HEK293T (cell line): ENCODE measurements around the gene MARCHF5.

Source experiments
- FOXK2 ChIP-seq: fragments of 450-650 bp; IDR thresholded peaks from 2 replicates; pipeline ENCODE4 v1.6.1; 2016; ENCODE audit warnings: mild to moderate bottlenecking
- FOXM1 ChIP-seq: fragments of 450-650 bp; IDR thresholded peaks from 2 replicates; pipeline ENCODE4 v1.6.1; 2017; ENCODE audit warnings: mild to moderate bottlenecking, borderline replicate concordance
- L3MBTL2 ChIP-seq: fragments of 450-650 bp; conservative IDR thresholded peaks from 2 replicates; pipeline ENCODE4 v1.6.1; 2016; ENCODE audit warnings: mild to moderate bottlenecking
- TARDBP ChIP-seq: fragments of 450-650 bp; IDR thresholded peaks from 2 replicates; pipeline ENCODE4 v1.6.1; 2016

DNA sequence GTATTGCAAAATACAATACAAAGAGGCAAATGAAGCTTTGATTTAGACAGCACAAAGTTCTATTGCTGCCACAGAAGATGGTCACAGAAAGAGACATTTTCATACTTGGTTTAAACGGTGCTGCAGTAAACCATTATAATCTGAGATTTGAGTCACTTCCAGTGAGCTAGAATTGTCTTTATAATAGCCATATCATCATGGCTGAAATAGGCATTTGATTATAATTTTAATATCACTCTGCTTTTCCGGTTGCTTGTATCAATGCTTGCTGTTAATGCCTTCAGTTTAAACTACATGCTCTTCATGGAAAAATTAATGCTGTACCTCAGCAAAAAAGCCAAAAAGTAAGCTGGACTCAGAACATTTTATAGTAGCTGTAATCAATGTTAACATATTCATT lies 48.6 kb upstream of the MARCHF5 start:
- TF ChIP-seq TARDBP (no peak), FOXK2 (no peak), FOXM1 (no peak), L3MBTL2 (no peak)
